OCI-LY7 (cell line): Measurements from ENCODE around the gene SFT2D1.

ENCODE experiments used
- CTCF ChIP-seq: fragments of 200-600 bp; sonication (generic); conservative IDR thresholded peaks from 2 replicates; pipeline ENCODE4 v1.5.1; 2014; ENCODE audit warnings: mild to moderate bottlenecking, antibody characterized with exemption, low read length, moderate library complexity, mixed read lengths
- EZH2phosphoT487 ChIP-seq: fragments of 200-600 bp; sonication (generic); IDR thresholded peaks from 2 replicates; pipeline ENCODE4 v1.6.1; 2018; ENCODE audit warnings: low read depth, borderline replicate concordance, mild to moderate bottlenecking, mixed run types, antibody characterized with exemption, low read length, moderate library complexity, mixed read lengths

DNA sequence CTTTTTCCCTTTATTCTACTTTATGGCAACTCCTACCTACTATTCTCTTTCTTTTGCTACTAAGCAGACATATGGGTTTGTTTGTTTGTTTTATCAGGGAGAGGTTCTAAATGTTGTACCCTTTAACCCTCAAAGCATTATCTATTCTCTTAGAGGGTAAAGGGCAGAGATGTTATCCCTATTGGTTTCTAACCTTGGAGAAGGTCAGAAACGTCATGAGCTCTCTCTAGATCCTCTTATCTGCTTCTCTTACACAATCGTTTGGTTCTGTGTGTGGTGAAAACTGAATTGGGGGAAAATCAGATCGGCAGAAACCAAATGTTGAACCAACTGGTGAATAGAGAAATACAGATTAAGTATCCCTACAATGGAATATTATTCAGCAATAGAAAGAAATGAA is 46.8 kb upstream of the SFT2D1 start:
- TF ChIP-seq CTCF (no peak), EZH2phosphoT487 (no peak)
